HepG2 (cell line): ENCODE measurements around the gene MAIP1. TPM values are rescaled to one million over a fixed set of nuclear protein-coding genes. Genes with fewer than 3 reads are reported as not detected.

ENCODE experiments used
- EZH2 ChIP-seq: conservative IDR thresholded peaks from 2 replicates; pipeline ENCODE4 v1.6.1; 2012; ENCODE audit warnings: mild to moderate bottlenecking, low read depth, low read length, moderate library complexity
- NR1H2 ChIP-seq: sonication (generic); formaldehyde crosslinking; IDR thresholded peaks from 2 replicates; pipeline ENCODE4 v1.8.1; 2022; ENCODE audit warnings: low read depth, missing genetic modification reagents, borderline replicate concordance
- SKI ChIP-seq: fragments of 450-650 bp; IDR thresholded peaks from one replicate; pipeline ENCODE4 v1.6.1; 2018; ENCODE audit warnings: mild to moderate bottlenecking; ENCODE audit not compliant: partially characterized antibody
- ZMYM4 ChIP-seq: sonication (generic); formaldehyde crosslinking; IDR thresholded peaks from 2 replicates; pipeline ENCODE4 v1.8.1; 2023; ENCODE audit warnings: mild to moderate bottlenecking, missing genetic modification reagents
- ZNF253 ChIP-seq: sonication (generic); formaldehyde crosslinking; IDR thresholded peaks from 2 replicates; pipeline ENCODE4 v1.8.0; 2022; ENCODE audit warnings: mild to moderate bottlenecking, missing genetic modification reagents, borderline replicate concordance
- ZNF800 ChIP-seq: sonication (generic); formaldehyde crosslinking; IDR thresholded peaks from 2 replicates; pipeline ENCODE4 v1.4.0; 2020; ENCODE audit warnings: missing genetic modification reagents
- polyA plus RNA-seq, 8 experiments: library from polyadenylated mRNA; depleted of rRNA in 3 of 8; stranded (reverse) in 7 of 8; unstranded in 1 of 8; fragments of >200 nt; fragmentation: Illumina TruSeq in 4 of 8; extraction: Trizol in 4 of 8; gene quantifications; 2 replicates each; pipeline versions ENCODE4 v1.2.1 to v1.2.3, GENCODE V29; 2011 to 2016; ENCODE audit warnings: low read depth in 4 of 8, missing spikeins in 1 of 8, mixed read lengths in 1 of 8; ENCODE audit not compliant: insufficient read depth in 1 of 8
- total RNA-seq, 5 experiments: library from RNA; depleted of rRNA; stranded (reverse); fragments of >200 nt; fragmentation: Illumina TruSeq; extraction: Trizol; gene quantifications; 2 replicates each; pipeline ENCODE4 v1.2.3, GENCODE V29; 2016; ENCODE audit warnings: low read depth in 1 of 5
- TF ChIP-seq, protein P1 (sequence below): sonication (generic); formaldehyde crosslinking; IDR thresholded peaks from one replicate; pipeline ENCODE4 v1.5.1; 2020; ENCODE audit warnings: mild to moderate bottlenecking, missing genetic modification reagents; ENCODE audit errors: not compliant biosample characterization
- TF ChIP-seq, protein P2 (sequence below): sonication (generic); formaldehyde crosslinking; IDR thresholded peaks from 2 replicates; pipeline ENCODE4 v1.5.1; 2020; ENCODE audit warnings: missing genetic modification reagents, mild to moderate bottlenecking, borderline replicate concordance
- TF ChIP-seq, protein P3 (sequence below): sonication (generic); formaldehyde crosslinking; IDR thresholded peaks from 2 replicates; pipeline ENCODE4 v1.4.0; 2020; ENCODE audit warnings: missing genetic modification reagents
- TF ChIP-seq, protein P4 (sequence below): sonication (generic); formaldehyde crosslinking; IDR thresholded peaks from 2 replicates; pipeline ENCODE4 v1.4.0; 2020; ENCODE audit warnings: missing genetic modification reagents

Gene MAIP1
- total and polyA plus RNA-seq, 2 of the 13 experiments (the other 11 are each of a cell fraction or from before 2014, with no cell fraction given): 22.3 to 72.9 TPM

GRCh38 chr2:199911052-199911876, 44.1 kb upstream of the MAIP1 start, which contains the start of gene C2orf69 (continued):
- TF ChIP-seq, protein P1, sequence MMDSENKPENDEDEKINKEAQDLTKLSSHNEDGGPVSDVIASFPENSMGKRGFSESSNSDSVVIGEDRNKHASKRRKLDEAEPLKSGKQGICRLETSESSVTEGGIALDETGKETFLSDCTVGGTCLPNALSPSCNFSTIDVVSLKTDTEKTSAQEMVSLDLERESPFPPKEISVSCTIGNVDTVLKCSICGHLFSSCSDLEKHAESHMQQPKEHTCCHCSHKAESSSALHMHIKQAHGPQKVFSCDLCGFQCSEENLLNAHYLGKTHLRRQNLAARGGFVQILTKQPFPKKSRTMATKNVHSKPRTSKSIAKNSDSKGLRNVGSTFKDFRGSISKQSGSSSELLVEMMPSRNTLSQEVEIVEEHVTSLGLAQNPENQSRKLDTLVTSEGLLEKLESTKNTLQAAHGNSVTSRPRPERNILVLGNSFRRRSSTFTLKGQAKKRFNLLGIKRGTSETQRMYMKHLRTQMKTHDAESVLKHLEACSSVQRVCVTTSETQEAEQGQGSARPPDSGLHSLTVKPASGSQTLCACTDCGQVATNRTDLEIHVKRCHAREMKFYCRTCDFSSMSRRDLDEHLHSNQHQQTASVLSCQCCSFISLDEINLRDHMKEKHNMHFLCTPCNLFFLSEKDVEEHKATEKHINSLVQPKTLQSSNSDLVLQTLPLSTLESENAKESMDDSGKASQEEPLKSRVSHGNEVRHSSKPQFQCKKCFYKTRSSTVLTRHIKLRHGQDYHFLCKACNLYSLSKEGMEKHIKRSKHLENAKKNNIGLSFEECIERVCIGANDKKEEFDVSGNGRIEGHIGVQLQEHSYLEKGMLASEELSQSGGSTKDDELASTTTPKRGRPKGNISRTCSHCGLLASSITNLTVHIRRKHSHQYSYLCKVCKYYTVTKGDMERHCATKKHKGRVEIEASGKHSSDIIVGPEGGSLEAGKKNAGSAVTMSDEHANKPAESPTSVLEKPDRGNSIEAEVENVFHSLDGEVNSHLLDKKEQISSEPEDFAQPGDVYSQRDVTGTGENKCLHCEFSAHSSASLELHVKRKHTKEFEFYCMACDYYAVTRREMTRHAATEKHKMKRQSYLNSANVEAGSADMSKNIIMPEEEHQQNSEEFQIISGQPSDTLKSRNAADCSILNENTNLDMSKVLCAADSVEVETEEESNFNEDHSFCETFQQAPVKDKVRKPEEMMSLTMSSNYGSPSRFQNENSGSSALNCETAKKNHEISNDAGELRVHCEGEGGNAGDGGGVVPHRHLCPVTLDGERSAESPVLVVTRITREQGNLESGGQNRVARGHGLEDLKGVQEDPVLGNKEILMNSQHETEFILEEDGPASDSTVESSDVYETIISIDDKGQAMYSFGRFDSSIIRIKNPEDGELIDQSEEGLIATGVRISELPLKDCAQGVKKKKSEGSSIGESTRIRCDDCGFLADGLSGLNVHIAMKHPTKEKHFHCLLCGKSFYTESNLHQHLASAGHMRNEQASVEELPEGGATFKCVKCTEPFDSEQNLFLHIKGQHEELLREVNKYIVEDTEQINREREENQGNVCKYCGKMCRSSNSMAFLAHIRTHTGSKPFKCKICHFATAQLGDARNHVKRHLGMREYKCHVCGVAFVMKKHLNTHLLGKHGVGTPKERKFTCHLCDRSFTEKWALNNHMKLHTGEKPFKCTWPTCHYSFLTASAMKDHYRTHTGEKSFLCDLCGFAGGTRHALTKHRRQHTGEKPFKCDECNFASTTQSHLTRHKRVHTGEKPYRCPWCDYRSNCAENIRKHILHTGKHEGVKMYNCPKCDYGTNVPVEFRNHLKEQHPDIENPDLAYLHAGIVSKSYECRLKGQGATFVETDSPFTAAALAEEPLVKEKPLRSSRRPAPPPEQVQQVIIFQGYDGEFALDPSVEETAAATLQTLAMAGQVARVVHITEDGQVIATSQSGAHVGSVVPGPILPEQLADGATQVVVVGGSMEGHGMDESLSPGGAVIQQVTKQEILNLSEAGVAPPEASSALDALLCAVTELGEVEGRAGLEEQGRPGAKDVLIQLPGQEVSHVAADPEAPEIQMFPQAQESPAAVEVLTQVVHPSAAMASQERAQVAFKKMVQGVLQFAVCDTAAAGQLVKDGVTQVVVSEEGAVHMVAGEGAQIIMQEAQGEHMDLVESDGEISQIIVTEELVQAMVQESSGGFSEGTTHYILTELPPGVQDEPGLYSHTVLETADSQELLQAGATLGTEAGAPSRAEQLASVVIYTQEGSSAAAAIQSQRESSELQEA (CRISPR knock-in tag): peak; percentile 67
- TF ChIP-seq NR1H2 (CRISPR knock-in tag) (no peak), ZNF253 (no peak), SKI (peak; percentile 46), ZMYM4 (CRISPR knock-in tag) (peak; percentile 99), EZH2 (no peak), ZNF800 (CRISPR knock-in tag) (peak; percentile 91)
- TF ChIP-seq, protein P2, sequence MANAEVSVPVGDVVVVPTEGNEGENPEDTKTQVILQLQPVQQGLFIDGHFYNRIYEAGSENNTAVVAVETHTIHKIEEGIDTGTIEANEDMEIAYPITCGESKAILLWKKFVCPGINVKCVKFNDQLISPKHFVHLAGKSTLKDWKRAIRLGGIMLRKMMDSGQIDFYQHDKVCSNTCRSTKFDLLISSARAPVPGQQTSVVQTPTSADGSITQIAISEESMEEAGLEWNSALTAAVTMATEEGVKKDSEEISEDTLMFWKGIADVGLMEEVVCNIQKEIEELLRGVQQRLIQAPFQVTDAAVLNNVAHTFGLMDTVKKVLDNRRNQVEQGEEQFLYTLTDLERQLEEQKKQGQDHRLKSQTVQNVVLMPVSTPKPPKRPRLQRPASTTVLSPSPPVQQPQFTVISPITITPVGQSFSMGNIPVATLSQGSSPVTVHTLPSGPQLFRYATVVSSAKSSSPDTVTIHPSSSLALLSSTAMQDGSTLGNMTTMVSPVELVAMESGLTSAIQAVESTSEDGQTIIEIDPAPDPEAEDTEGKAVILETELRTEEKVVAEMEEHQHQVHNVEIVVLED (CRISPR knock-in tag): peak; percentile 99
- TF ChIP-seq, protein P3, sequence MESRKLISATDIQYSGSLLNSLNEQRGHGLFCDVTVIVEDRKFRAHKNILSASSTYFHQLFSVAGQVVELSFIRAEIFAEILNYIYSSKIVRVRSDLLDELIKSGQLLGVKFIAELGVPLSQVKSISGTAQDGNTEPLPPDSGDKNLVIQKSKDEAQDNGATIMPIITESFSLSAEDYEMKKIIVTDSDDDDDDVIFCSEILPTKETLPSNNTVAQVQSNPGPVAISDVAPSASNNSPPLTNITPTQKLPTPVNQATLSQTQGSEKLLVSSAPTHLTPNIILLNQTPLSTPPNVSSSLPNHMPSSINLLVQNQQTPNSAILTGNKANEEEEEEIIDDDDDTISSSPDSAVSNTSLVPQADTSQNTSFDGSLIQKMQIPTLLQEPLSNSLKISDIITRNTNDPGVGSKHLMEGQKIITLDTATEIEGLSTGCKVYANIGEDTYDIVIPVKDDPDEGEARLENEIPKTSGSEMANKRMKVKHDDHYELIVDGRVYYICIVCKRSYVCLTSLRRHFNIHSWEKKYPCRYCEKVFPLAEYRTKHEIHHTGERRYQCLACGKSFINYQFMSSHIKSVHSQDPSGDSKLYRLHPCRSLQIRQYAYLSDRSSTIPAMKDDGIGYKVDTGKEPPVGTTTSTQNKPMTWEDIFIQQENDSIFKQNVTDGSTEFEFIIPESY (CRISPR knock-in tag): peak; percentile 9; the same call in 1 of the 2 replicates
- TF ChIP-seq, protein P4, sequence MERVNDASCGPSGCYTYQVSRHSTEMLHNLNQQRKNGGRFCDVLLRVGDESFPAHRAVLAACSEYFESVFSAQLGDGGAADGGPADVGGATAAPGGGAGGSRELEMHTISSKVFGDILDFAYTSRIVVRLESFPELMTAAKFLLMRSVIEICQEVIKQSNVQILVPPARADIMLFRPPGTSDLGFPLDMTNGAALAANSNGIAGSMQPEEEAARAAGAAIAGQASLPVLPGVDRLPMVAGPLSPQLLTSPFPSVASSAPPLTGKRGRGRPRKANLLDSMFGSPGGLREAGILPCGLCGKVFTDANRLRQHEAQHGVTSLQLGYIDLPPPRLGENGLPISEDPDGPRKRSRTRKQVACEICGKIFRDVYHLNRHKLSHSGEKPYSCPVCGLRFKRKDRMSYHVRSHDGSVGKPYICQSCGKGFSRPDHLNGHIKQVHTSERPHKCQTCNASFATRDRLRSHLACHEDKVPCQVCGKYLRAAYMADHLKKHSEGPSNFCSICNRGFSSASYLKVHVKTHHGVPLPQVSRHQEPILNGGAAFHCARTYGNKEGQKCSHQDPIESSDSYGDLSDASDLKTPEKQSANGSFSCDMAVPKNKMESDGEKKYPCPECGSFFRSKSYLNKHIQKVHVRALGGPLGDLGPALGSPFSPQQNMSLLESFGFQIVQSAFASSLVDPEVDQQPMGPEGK (CRISPR knock-in tag): peak; percentile 37; the same call in 1 of the 2 replicates
